Panc1 (cell line): Measurements from ENCODE around the gene SLX4IP. TPM values are rescaled to one million over a fixed set of nuclear protein-coding genes. Genes with fewer than 3 reads are reported as not detected.

Experiments
- ATAC-seq: fragments of 200-7000 bp; cut with Tn5 transposase; 2 replicates; pipeline ENCODE4 v1.9.1; 2020; ENCODE audit warnings: mild to moderate bottlenecking, moderate library complexity
- BruUV-seq: library from RNA; stranded (reverse); fragments of 400-500 nt; replicated peaks from 2 replicates; lab custom pipeline; 2021; lab: Mats Ljungman, UMichigan
- CTCF ChIA-PET: fragments of 300-600 bp; sonication (Branson Sonifier 250); formaldehyde crosslinking; loops from one replicate; lab custom pipeline; 2022; ENCODE audit warnings: antibody characterized with exemption; lab: Charles Lee
- POLR2A ChIA-PET: fragments of 300-600 bp; sonication (Branson Sonifier 250); formaldehyde crosslinking; loops from one replicate; lab custom pipeline; 2022; ENCODE audit warnings: antibody characterized with exemption; lab: Charles Lee
- DNase-seq: peaks from one replicate; pipeline ENCODE4 v3.0.0-alpha.2; 2010; ENCODE audit warnings: low read depth, low spot score
- H3K27ac ChIP-seq: 2 replicates; pipeline ENCODE4 v1.5.1; 2011; ENCODE audit warnings: mild to moderate bottlenecking, low read length, inconsistent platforms
- H3K27me3 ChIP-seq: fragments of 200-500 bp; sonication (Bioruptor generic); 2 replicates; pipeline ENCODE4 v1.6.0; 2014; ENCODE audit warnings: low read length, inconsistent platforms; ENCODE audit not compliant: control insufficient read depth, insufficient read depth
- H3K36me3 ChIP-seq: fragments of 200-500 bp; sonication (Bioruptor generic); 2 replicates; pipeline ENCODE4 v1.5.1; 2014; ENCODE audit warnings: inconsistent platforms, mild to moderate bottlenecking, low read length, moderate library complexity; ENCODE audit not compliant: control insufficient read depth, insufficient read depth
- H3K4me1 ChIP-seq: 2 replicates; pipeline ENCODE4 v1.5.1; 2011; ENCODE audit warnings: inconsistent platforms, mild to moderate bottlenecking, low read length, moderate library complexity; ENCODE audit not compliant: control insufficient read depth, insufficient read depth
- H3K4me3 ChIP-seq, 2 experiments: 2 replicates each; pipeline ENCODE4 v1.5.1; 2011 to 2012; ENCODE audit warnings: low read depth in 2 of 2, low read length in 2 of 2, mild to moderate bottlenecking in 2 of 2, inconsistent platforms in 1 of 2, moderate library complexity in 1 of 2
- H3K9me3 ChIP-seq: fragments of 200-500 bp; sonication (Bioruptor generic); 2 replicates; pipeline ENCODE4 v1.5.1; 2014; ENCODE audit warnings: low read depth, mild to moderate bottlenecking, inconsistent platforms, low read length, moderate library complexity; ENCODE audit not compliant: control insufficient read depth, insufficient read depth
- CTCF ChIP-seq: fragments of 450-650 bp; IDR thresholded peaks from 2 replicates; pipeline ENCODE4 v1.5.1; 2017; ENCODE audit warnings: mild to moderate bottlenecking
- POLR2AphosphoS5 ChIP-seq: IDR thresholded peaks from 2 replicates; pipeline ENCODE4 v1.6.1; 2012; ENCODE audit warnings: mild to moderate bottlenecking, low read depth, low read length, moderate library complexity
- REST ChIP-seq, 2 experiments: IDR thresholded peaks; 2 replicates each; pipeline ENCODE4 v1.6.1; 2011 to 2012; ENCODE audit warnings: low read depth in 2 of 2, control low read depth in 1 of 2, low read length in 1 of 2, mild to moderate bottlenecking in 1 of 2, moderate library complexity in 1 of 2; ENCODE audit not compliant: insufficient read depth in 1 of 2
- SIN3A ChIP-seq: IDR thresholded peaks from 2 replicates; pipeline ENCODE4 v1.6.1; 2012; ENCODE audit warnings: low read depth, mild to moderate bottlenecking, low read length, moderate library complexity, borderline replicate concordance; ENCODE audit not compliant: insufficient read depth
- TCF7L2 ChIP-seq: IDR thresholded peaks from 2 replicates; pipeline ENCODE4 v1.6.1; 2011; ENCODE audit warnings: mild to moderate bottlenecking, low read depth, low read length, inconsistent platforms
- in situ Hi-C: cut with HindIII; loops from 2 replicates; pipeline ENCODE4 v1.10.0; 2016; ENCODE audit warnings: low sequenced_read_pairs, low pct_unique_long_range_greater_than_20kb
- intact Hi-C: fragments of 100-400 bp; cut with micrococcal nuclease; formaldehyde crosslinking; loops from one replicate; pipeline ENCODE4 v1.10.0; 2022; ENCODE audit not compliant: unreplicated experiment
- total RNA-seq: library from RNA; stranded (reverse); gene quantifications from one replicate; pipeline ENCODE4 v1.2.1, GENCODE V29; 2021; ENCODE audit not compliant: unreplicated experiment

SLX4IP gene
- total RNA-seq, 1 experiment from 2014 or later, result 5.4 TPM

GRCh38 chr20:10556519-10557083, 121.5 kb downstream of the SLX4IP start:
- BruUV-seq, result no TSS peak
- CTCF ChIA-PET, result no interaction called here
- POLR2A ChIA-PET, result no interaction called here

GRCh38 chr20:10557685-10558084, 122.6 kb downstream of the SLX4IP start:
- BruUV-seq, result no TSS peak
- intact Hi-C loops, result loop anchor here (10.0 kb wide), 2 partner anchors 117 to 657 kb away; partner anchors contain the start of gene JAG1
- no peak for DNase-seq
- ChIA-PET CTCF (no interaction called here), POLR2A (no interaction called here)
- Histone ChIP-seq H3K27me3 (no peaks in the 10 kb centered on the region), H3K36me3 (no peaks in the 10 kb centered on the region), H3K9me3 (no peaks in the 10 kb centered on the region), H3K4me3 (no peak overlapping the region), H3K27ac (no peak overlapping the region), H3K4me1 (peaks cover 9% of the 10 kb centered on the region)
- in situ Hi-C loops, result no loop called here
- ATAC-seq, result 0 out of 2 replicates have a peak, but pooled peaks have one; percentile 60
- TF ChIP-seq SIN3A, result no peak
- no peak for TF ChIP-seq REST (IDR thresholded peaks at IDR 0.05; ENCODE audit: insufficient read depth in 1 of 2, low read depth in 2 of 2, low read length in 1 of 2)
- TF ChIP-seq CTCF, result no peak
- TF ChIP-seq POLR2AphosphoS5, result no peak
- no peak for TF ChIP-seq TCF7L2

More at GRCh38 chr20:10556519-10557083, 121.5 kb downstream of the SLX4IP start:
- Histone ChIP-seq H3K9me3 (no peaks in the 10 kb centered on the region), H3K27ac (no peak overlapping the region), H3K4me1 (peaks cover 18% of the 10 kb centered on the region), H3K36me3 (no peaks in the 10 kb centered on the region), H3K4me3 (no peak overlapping the region), H3K27me3 (no peaks in the 10 kb centered on the region)
- in situ Hi-C loops, result no loop called here
- DNase-seq (no peak), ATAC-seq (no peak)
- no peak for TF ChIP-seq CTCF
- intact Hi-C loops, result loop anchor here (10.0 kb wide), 2 partner anchors 118 to 658 kb away; partner anchors contain the start of gene JAG1
